Thyroid gland (tissue), 4 donors: ENCODE measurements around the gene PLEKHG7.

Experiments used
- CTCF ChIP-seq, 6 experiments: fragments of 200-600 bp in 3 of 6; fragments of 450-650 bp in 3 of 6; sonication (generic) in 3 of 6; IDR thresholded peaks; one replicate each; pipeline ENCODE4 v1.5.1; 2016 to 2019; ENCODE audit warnings: antibody characterized with exemption in 6 of 6, mild to moderate bottlenecking in 2 of 6, inconsistent platforms in 1 of 6, moderate library complexity in 1 of 6
- POLR2A ChIP-seq, 2 donors: fragments of 450-650 bp; IDR thresholded peaks; one replicate each; pipeline ENCODE4 v1.6.1; 2017; ENCODE audit warnings: antibody characterized with exemption in 2 of 2, mild to moderate bottlenecking in 2 of 2, moderate library complexity in 1 of 2

DNA sequence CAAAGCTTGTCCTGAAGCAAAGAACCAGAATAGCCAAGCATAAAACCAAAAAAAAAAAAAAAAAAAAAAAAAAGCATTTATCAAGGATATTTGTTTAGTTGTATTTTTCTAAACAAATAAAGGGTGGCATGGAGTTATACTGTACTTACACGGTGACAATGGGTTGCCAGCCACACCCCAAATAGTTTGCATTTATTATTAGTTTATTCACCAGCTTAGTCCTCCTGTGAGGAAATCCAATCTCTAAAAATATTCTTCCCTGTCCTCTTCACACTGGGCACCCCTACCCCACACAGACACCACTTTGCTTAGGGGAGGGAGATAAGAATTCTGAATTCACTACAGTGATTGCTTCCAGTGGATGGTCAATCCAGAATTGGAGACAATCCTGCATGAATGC is 18.9 kb downstream of the PLEKHG7 start:
- TF ChIP-seq CTCF (IDR thresholded peaks at IDR 0.05): no peak
- TF ChIP-seq POLR2A (IDR thresholded peaks at IDR 0.05): no peak
